Heart left ventricle (tissue), 13 donors: ENCODE data around the gene EHMT1.

ENCODE experiments used
- POLR2A ChIP-seq, 2 donors: fragments of 450-650 bp; IDR thresholded peaks; one replicate each; pipeline ENCODE4 v1.6.1; 2017; ENCODE audit warnings: antibody characterized with exemption in 2 of 2, mild to moderate bottlenecking in 2 of 2, moderate library complexity in 2 of 2
- TF ChIP-seq, protein P1 (sequence below), 12 donors: fragments of 200-600 bp; sonication (generic) in 4 of 12; IDR thresholded peaks; one replicate each; pipeline versions ENCODE4 v1.5.0 to v1.8.0; 2018 to 2022; ENCODE audit warnings: antibody characterized with exemption in 12 of 12, mild to moderate bottlenecking in 5 of 12
- donor health status: ischemic (EF 13 %, LVEDD 7.1; RV severe dilation, severe dysfunction).
- donor health status: DM: no; HTN: yes; CAD: no.
- donor health status: DM: no; HTN: no; CAD: no.
- donor health status: ischemic (EF 25% LVEDD 6.9; RV normal size, moderate dysfunction).
- donor health status: ischemic (EF 25% LVEDD 5.7; RV mildly dilated, moderate dysfunction).
- donor health status: ischemic (EF 35%, LVEDD 5.7; RV mildly dilated, moderate dysfunction).
- donor health status: nonischemic (EF 11% LVEDD 7.7; RV severe dilation, severe dysfunction).
- donor health status: DM: yes; HTN: yes; CAD: no.
- donor health status: PGD.
- donor health status: ischemic (EF 29% LVEDD 5.4; RV normal size, mild dysfunction).
- donor health status: nonischemic (EF 23%, LVEDD 6.1; RV moderate dilation, normal function).

- no peak for TF ChIP-seq POLR2A (IDR thresholded peaks at IDR 0.05)
- TF ChIP-seq, protein P1, sequence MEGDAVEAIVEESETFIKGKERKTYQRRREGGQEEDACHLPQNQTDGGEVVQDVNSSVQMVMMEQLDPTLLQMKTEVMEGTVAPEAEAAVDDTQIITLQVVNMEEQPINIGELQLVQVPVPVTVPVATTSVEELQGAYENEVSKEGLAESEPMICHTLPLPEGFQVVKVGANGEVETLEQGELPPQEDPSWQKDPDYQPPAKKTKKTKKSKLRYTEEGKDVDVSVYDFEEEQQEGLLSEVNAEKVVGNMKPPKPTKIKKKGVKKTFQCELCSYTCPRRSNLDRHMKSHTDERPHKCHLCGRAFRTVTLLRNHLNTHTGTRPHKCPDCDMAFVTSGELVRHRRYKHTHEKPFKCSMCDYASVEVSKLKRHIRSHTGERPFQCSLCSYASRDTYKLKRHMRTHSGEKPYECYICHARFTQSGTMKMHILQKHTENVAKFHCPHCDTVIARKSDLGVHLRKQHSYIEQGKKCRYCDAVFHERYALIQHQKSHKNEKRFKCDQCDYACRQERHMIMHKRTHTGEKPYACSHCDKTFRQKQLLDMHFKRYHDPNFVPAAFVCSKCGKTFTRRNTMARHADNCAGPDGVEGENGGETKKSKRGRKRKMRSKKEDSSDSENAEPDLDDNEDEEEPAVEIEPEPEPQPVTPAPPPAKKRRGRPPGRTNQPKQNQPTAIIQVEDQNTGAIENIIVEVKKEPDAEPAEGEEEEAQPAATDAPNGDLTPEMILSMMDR (IDR thresholded peaks at IDR 0.05): no peak
Observed at GRCh38 chr9:137757613-137758029, 138.8 kb downstream of the EHMT1 start.
